Lung (tissue), 12 donors: ENCODE results near the gene WDR53. TPM values are rescaled to one million over a fixed set of nuclear protein-coding genes. Genes with fewer than 3 reads are reported as not detected.

Experiments used
- ATAC-seq: fragments of 200-7000 bp; cut with Tn5 transposase; one replicate; pipeline ENCODE4 v1.9.1; 2020; ENCODE audit warnings: moderate number of reproducible peaks; ENCODE audit not compliant: insufficient read depth, low FRiP score
- DNase-seq, 3 donors: peaks; one replicate each; pipeline ENCODE4 v3.0.0-alpha.2; 2013 to 2017
- H3K27ac ChIP-seq, 2 donors: one replicate each; pipeline ENCODE4 v1.5.1; 2013; ENCODE audit warnings: mild to moderate bottlenecking in 2 of 2, moderate library complexity in 2 of 2, control low read depth in 1 of 2, inconsistent platforms in 1 of 2, low read depth in 1 of 2, low read length in 1 of 2
- H3K27me3 ChIP-seq, 3 donors: one replicate each; pipeline ENCODE4 v1.5.1; 2013; ENCODE audit warnings: low read length in 2 of 3; ENCODE audit not compliant: control insufficient read depth in 3 of 3, insufficient read depth in 3 of 3
- H3K36me3 ChIP-seq, 4 donors: one replicate each; pipeline ENCODE4 v1.5.1; 2013; ENCODE audit warnings: low read length in 4 of 4, mild to moderate bottlenecking in 1 of 4, moderate library complexity in 1 of 4; ENCODE audit not compliant: control insufficient read depth in 4 of 4, insufficient read depth in 4 of 4
- H3K4me1 ChIP-seq, 5 donors: one replicate each; pipeline ENCODE4 v1.5.1; 2013; ENCODE audit warnings: low read length in 5 of 5, mild to moderate bottlenecking in 2 of 5, moderate library complexity in 1 of 5; ENCODE audit not compliant: control insufficient read depth in 5 of 5, insufficient read depth in 5 of 5
- H3K4me3 ChIP-seq: one replicate; pipeline ENCODE4 v1.5.1; 2013; ENCODE audit warnings: mild to moderate bottlenecking, control low read depth, moderate library complexity
- H3K9ac ChIP-seq, 2 donors: one replicate each; pipeline ENCODE4 v1.5.1; 2013; ENCODE audit warnings: low read length in 2 of 2, control low read depth in 1 of 2; ENCODE audit not compliant: insufficient read depth in 1 of 2
- H3K9me3 ChIP-seq, 4 donors: one replicate each; pipeline ENCODE4 v1.5.1; 2013; ENCODE audit warnings: low read length in 3 of 4, mild to moderate bottlenecking in 1 of 4, moderate library complexity in 1 of 4; ENCODE audit not compliant: control insufficient read depth in 4 of 4, insufficient read depth in 3 of 4
- CTCF ChIP-seq: IDR thresholded peaks from 2 replicates; pipeline ENCODE4 v1.5.1; 2012; ENCODE audit warnings: mild to moderate bottlenecking; ENCODE audit errors: control extremely low read depth, extremely low read depth
- WGBS, 2 donors: extraction: QIAGEN DNeasy Blood & Tissue Kit; methylation state at CpG; one replicate each; pipeline ENCODE4 v1.1.7; 2013; 5-methylcytosine and 5-hydroxymethylcytosine counted together
- polyA plus RNA-seq, 2 donors: library from polyadenylated mRNA; stranded (reverse); fragments of 200-250 nt; gene quantifications; one replicate each; pipeline ENCODE4 v1.2.1, GENCODE V29; 2013
- total RNA-seq, 2 donors: library from RNA; depleted of rRNA in 1 of 2; stranded (reverse); fragments of >200 nt in 1 of 2; gene quantifications; one replicate each; pipeline ENCODE4 v1.2.1, GENCODE V29; 2014 to 2021
- donor health status: control.
- donor health status: control.
- donor health status: Bipolar disorder and iron deficiency.
- donor health status: healthy.
- donor health status: DM: yes; HTN: yes; CAD: no.

WDR53 gene
- total and polyA plus RNA-seq, 4 donors, result 6.3 to 17.4 (median 9.5) TPM

- no peak for TF ChIP-seq CTCF
- no peaks in the 10 kb centered on the region for H3K27me3 ChIP-seq
- WGBS, 2 donors, result 1% methylated on average over 29 to 44 of the region's 44 CpGs
- peak overlapping the region; percentile 16 to 68 for H3K9ac ChIP-seq
- no peaks in the 10 kb centered on the region for H3K9me3 ChIP-seq
- H3K36me3 ChIP-seq, result peaks cover 0 to 12% (median 2%) of the 10 kb centered on the region in 4 donors
- DNase-seq (peak in 2 of 3 donors; percentile 8 to 13), ATAC-seq (no peak)
- H3K4me3 ChIP-seq, result peak overlapping the region; percentile 95
- peaks cover 5 to 17% (median 8%) of the 10 kb centered on the region in 5 donors for H3K4me1 ChIP-seq
- H3K27ac ChIP-seq, result peak overlapping the region; percentile 87 to 98
Measured at GRCh38 chr3:196569003-196569516, 706 bp upstream of the WDR53 start.

GRCh38 chr3:196563721-196564225 is 4.6 kb downstream of the WDR53 start:
- H3K27ac ChIP-seq, result no peak overlapping the region
- WGBS, 2 donors, result 79 to 82% methylated on average over 9 of the region's 9 CpGs

GRCh38 chr3:196559826-196560225 is 8.5 kb downstream of the WDR53 start:
- Histone ChIP-seq H3K27me3 (no peaks in the 10 kb centered on the region), H3K9ac (no peak overlapping the region), H3K27ac (no peak overlapping the region), H3K4me1 (peaks cover 0 to 1% (median 0%) of the 10 kb centered on the region in 5 donors), H3K36me3 (peaks cover 3 to 11% (median 11%) of the 10 kb centered on the region in 4 donors), H3K4me3 (no peak overlapping the region), H3K9me3 (no peaks in the 10 kb centered on the region)
- 38 to 51% methylated on average over 3 of the region's 3 CpGs for WGBS, 2 donors
- ATAC-seq, result no peak
- no peak for TF ChIP-seq CTCF
- no peak for DNase-seq

More at GRCh38 chr3:196563721-196564225, 4.6 kb downstream of the WDR53 start:
- Histone ChIP-seq H3K4me3 (no peak overlapping the region), H3K9me3 (no peaks in the 10 kb centered on the region), H3K36me3 (peaks cover 6 to 18% (median 12%) of the 10 kb centered on the region in 4 donors), H3K27me3 (no peaks in the 10 kb centered on the region), H3K9ac (no peak overlapping the region), H3K4me1 (peaks cover 0 to 10% (median 6%) of the 10 kb centered on the region in 5 donors)
- DNase-seq (no peak), ATAC-seq (no peak)
- no peak for TF ChIP-seq CTCF
